ENCODE data around the gene KRTAP10-3.
A peak's percentile ranks its signal among the peaks of the same experiment; 100 is the strongest.
"Not testable (repeated sequence)": the region's sequence is repeated elsewhere in the genome, so short reads cannot be mapped to it uniquely, and the experiment has no call there.

KRTAP10-3 gene

GRCh38 chr21:44558695-44559094 is at the start of gene KRTAP10-3:
Gene KRTAP10-3, minus strand, starts transcription at chr21:44558795. Its CDS starts 80 bp downstream, at chr21:44558715.
- Mint-ChIP-seq H3K4me1 (ENCODE audit: low read depth) (no peaks in the 10 kb centered on the region), H3K27me3 (no peaks in the 10 kb centered on the region), H3K9me3 (peaks cover 19% of the 10 kb centered on the region), H3K27ac (no peak within 1 kb of the TSS), H3K36me3 (ENCODE audit: low read depth) (no peaks in the 10 kb centered on the region), H3K4me3 (no peak within 1 kb of the TSS)
- DNase-seq, result no peak

GRCh38 chr21:44606495-44606894 is 47.9 kb upstream of the KRTAP10-3 start:
- H3K9me3 Mint-ChIP-seq, result peaks cover 24% of the 10 kb centered on the region
- H3K36me3 Mint-ChIP-seq (ENCODE audit: low read depth), result no peaks in the 10 kb centered on the region
- no peaks in the 10 kb centered on the region for H3K4me1 Mint-ChIP-seq (ENCODE audit: low read depth)
- DNase-seq, result no peak
- peaks cover 3% of the 10 kb centered on the region for H3K27me3 Mint-ChIP-seq
- no peak overlapping the region for H3K4me3 Mint-ChIP-seq
- no peak overlapping the region for H3K27ac Mint-ChIP-seq

- Mint-ChIP-seq H3K27me3 (peaks cover 5% of the 10 kb centered on the region), H3K4me3 (no peak overlapping the region), H3K4me1 (ENCODE audit: low read depth) (no peaks in the 10 kb centered on the region)
These were observed 45.3 kb upstream of the KRTAP10-3 start for GRCh38 chr21:44603911-44604310.

GRCh38 chr21:44603109-44603875 is 44.7 kb upstream of the KRTAP10-3 start:
- Mint-ChIP-seq H3K27ac (no peak overlapping the region), H3K4me1 (ENCODE audit: low read depth) (no peaks in the 10 kb centered on the region), H3K9me3 (peaks cover 6% of the 10 kb centered on the region), H3K4me3 (no peak overlapping the region), H3K36me3 (ENCODE audit: low read depth) (no peaks in the 10 kb centered on the region), H3K27me3 (peaks cover 5% of the 10 kb centered on the region)
- DNase-seq, result no peak

More at GRCh38 chr21:44603911-44604310, 45.3 kb upstream of the KRTAP10-3 start:
- H3K9me3 Mint-ChIP-seq, result peaks cover 8% of the 10 kb centered on the region
- H3K36me3 Mint-ChIP-seq (ENCODE audit: low read depth), result no peaks in the 10 kb centered on the region
- H3K27ac Mint-ChIP-seq, result no peak overlapping the region
- no peak for DNase-seq

GRCh38 chr21:44602463-44602850 is 43.9 kb upstream of the KRTAP10-3 start:
- Mint-ChIP-seq H3K4me1 (ENCODE audit: low read depth) (no peaks in the 10 kb centered on the region), H3K36me3 (ENCODE audit: low read depth) (no peaks in the 10 kb centered on the region), H3K4me3 (no peak overlapping the region), H3K27me3 (peaks cover 5% of the 10 kb centered on the region), H3K27ac (no peak overlapping the region), H3K9me3 (peaks cover 6% of the 10 kb centered on the region)
- no peak for DNase-seq

GRCh38 chr21:44601596-44602462 is 43.2 kb upstream of the KRTAP10-3 start:
- Mint-ChIP-seq H3K36me3 (ENCODE audit: low read depth) (no peaks in the 10 kb centered on the region), H3K27ac (no peak overlapping the region), H3K9me3 (peaks cover 6% of the 10 kb centered on the region), H3K27me3 (peaks cover 5% of the 10 kb centered on the region), H3K4me1 (ENCODE audit: low read depth) (no peaks in the 10 kb centered on the region), H3K4me3 (no peak overlapping the region)
- no peak for DNase-seq

GRCh38 chr21:44601091-44601490 is 42.5 kb upstream of the KRTAP10-3 start:
- H3K4me1 Mint-ChIP-seq (ENCODE audit: low read depth); H3K4me3 Mint-ChIP-seq; DNase-seq; H3K36me3 Mint-ChIP-seq (ENCODE audit: low read depth); H3K27me3 Mint-ChIP-seq; H3K27ac Mint-ChIP-seq; H3K9me3 Mint-ChIP-seq: not testable (repeated sequence)

- not testable (repeated sequence) for H3K4me1 Mint-ChIP-seq (ENCODE audit: low read depth); H3K9me3 Mint-ChIP-seq; H3K27ac Mint-ChIP-seq
These were observed 41.8 kb upstream of the KRTAP10-3 start, which contains the start of gene KRTAP10-7 for GRCh38 chr21:44600118-44600978. Gene KRTAP10-7, plus strand, starts transcription at chr21:44600597. Its CDS starts 25 bp downstream, at chr21:44600622.

GRCh38 chr21:44599264-44600029 is 40.9 kb upstream of the KRTAP10-3 start:
- peaks cover 5% of the 10 kb centered on the region for H3K27me3 Mint-ChIP-seq

More at GRCh38 chr21:44600118-44600978, 41.8 kb upstream of the KRTAP10-3 start, which contains the start of gene KRTAP10-7:
- H3K27me3 Mint-ChIP-seq; H3K36me3 Mint-ChIP-seq (ENCODE audit: low read depth); H3K4me3 Mint-ChIP-seq; DNase-seq: not testable (repeated sequence)

GRCh38 chr21:44598061-44598460 is 39.5 kb upstream of the KRTAP10-3 start:
- no peaks in the 10 kb centered on the region for H3K36me3 Mint-ChIP-seq (ENCODE audit: low read depth)
- H3K27me3 Mint-ChIP-seq, result peaks cover 5% of the 10 kb centered on the region
- no peak overlapping the region for H3K27ac Mint-ChIP-seq
- no peaks in the 10 kb centered on the region for H3K4me1 Mint-ChIP-seq (ENCODE audit: low read depth)
- H3K4me3 Mint-ChIP-seq, result no peak overlapping the region
- no peak for DNase-seq
- no peaks in the 10 kb centered on the region for H3K9me3 Mint-ChIP-seq

More at GRCh38 chr21:44599264-44600029, 40.9 kb upstream of the KRTAP10-3 start:
- DNase-seq, result no peak
- Mint-ChIP-seq H3K9me3 (no peaks in the 10 kb centered on the region), H3K36me3 (ENCODE audit: low read depth) (no peaks in the 10 kb centered on the region), H3K4me1 (ENCODE audit: low read depth) (no peaks in the 10 kb centered on the region), H3K4me3 (no peak overlapping the region), H3K27ac (no peak overlapping the region)

GRCh38 chr21:44596068-44596725 is 37.6 kb upstream of the KRTAP10-3 start:
- no peaks in the 10 kb centered on the region for H3K4me1 Mint-ChIP-seq (ENCODE audit: low read depth)
- DNase-seq, result peak; percentile 21
- no peak overlapping the region for H3K4me3 Mint-ChIP-seq
- no peak overlapping the region for H3K27ac Mint-ChIP-seq
- H3K36me3 Mint-ChIP-seq (ENCODE audit: low read depth), result no peaks in the 10 kb centered on the region
- no peaks in the 10 kb centered on the region for H3K27me3 Mint-ChIP-seq
- H3K9me3 Mint-ChIP-seq, result no peaks in the 10 kb centered on the region

- no peaks in the 10 kb centered on the region for H3K9me3 Mint-ChIP-seq
- no peaks in the 10 kb centered on the region for H3K4me1 Mint-ChIP-seq (ENCODE audit: low read depth)
- no peak overlapping the region for H3K4me3 Mint-ChIP-seq
- no peak for DNase-seq
- H3K36me3 Mint-ChIP-seq (ENCODE audit: low read depth), result no peaks in the 10 kb centered on the region
- H3K27ac Mint-ChIP-seq, result no peak overlapping the region
- H3K27me3 Mint-ChIP-seq, result no peaks in the 10 kb centered on the region
These were observed 36.9 kb upstream of the KRTAP10-3 start for GRCh38 chr21:44595524-44595923.

- H3K4me1 Mint-ChIP-seq (ENCODE audit: low read depth), result no peaks in the 10 kb centered on the region
- no peaks in the 10 kb centered on the region for H3K9me3 Mint-ChIP-seq
- no peak overlapping the region for H3K4me3 Mint-ChIP-seq
- H3K27ac Mint-ChIP-seq, result no peak overlapping the region
- no peaks in the 10 kb centered on the region for H3K36me3 Mint-ChIP-seq (ENCODE audit: low read depth)
- peaks cover under 1% of the 10 kb centered on the region for H3K27me3 Mint-ChIP-seq
- DNase-seq, result no peak
These were observed 35.9 kb upstream of the KRTAP10-3 start for GRCh38 chr21:44594406-44594916.
